Gastroesophageal sphincter (tissue), 3 donors: ENCODE results near the gene TRHDE.

ENCODE experiments used
- EP300 ChIP-seq: sonication (generic); formaldehyde crosslinking; IDR thresholded peaks from one replicate; pipeline ENCODE4 v1.6.1; 2017; ENCODE audit warnings: antibody characterized with exemption, mild to moderate bottlenecking
- TF ChIP-seq, protein P1 (sequence below), 4 experiments: fragments of 200-600 bp in 2 of 4; fragments of 450-650 bp in 2 of 4; sonication (generic) in 1 of 4; IDR thresholded peaks; one replicate each; pipeline ENCODE4 v1.5.1; 2017 to 2019; ENCODE audit warnings: antibody characterized with exemption in 4 of 4, mild to moderate bottlenecking in 2 of 4, moderate library complexity in 2 of 4

DNA sequence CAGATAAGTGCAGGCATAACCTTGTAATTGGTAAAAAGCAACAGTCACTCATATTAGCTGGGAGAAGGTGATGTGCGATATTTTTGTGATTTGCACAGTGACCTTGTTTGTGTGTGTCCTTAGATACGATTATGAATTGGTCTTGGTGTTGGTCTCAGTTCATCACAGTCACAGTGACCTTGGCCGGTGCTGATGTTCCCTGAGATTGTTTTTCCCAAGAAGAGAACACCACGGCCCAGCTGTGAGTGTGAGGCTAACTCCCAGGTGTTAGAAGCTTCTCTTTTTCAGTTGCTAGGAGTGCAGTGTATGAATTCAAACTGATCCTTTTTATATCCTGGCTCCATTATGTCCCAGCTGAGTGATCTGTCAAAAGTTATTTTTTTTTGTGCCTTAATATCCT is 46.2 kb downstream of the TRHDE start:
- TF ChIP-seq, protein P1, sequence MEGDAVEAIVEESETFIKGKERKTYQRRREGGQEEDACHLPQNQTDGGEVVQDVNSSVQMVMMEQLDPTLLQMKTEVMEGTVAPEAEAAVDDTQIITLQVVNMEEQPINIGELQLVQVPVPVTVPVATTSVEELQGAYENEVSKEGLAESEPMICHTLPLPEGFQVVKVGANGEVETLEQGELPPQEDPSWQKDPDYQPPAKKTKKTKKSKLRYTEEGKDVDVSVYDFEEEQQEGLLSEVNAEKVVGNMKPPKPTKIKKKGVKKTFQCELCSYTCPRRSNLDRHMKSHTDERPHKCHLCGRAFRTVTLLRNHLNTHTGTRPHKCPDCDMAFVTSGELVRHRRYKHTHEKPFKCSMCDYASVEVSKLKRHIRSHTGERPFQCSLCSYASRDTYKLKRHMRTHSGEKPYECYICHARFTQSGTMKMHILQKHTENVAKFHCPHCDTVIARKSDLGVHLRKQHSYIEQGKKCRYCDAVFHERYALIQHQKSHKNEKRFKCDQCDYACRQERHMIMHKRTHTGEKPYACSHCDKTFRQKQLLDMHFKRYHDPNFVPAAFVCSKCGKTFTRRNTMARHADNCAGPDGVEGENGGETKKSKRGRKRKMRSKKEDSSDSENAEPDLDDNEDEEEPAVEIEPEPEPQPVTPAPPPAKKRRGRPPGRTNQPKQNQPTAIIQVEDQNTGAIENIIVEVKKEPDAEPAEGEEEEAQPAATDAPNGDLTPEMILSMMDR (IDR thresholded peaks at IDR 0.05): no peak
- TF ChIP-seq EP300: no peak
